Endothelial cell of umbilical vein (primary cell): Measurements from ENCODE around the gene ETV6. TPM values are rescaled to one million over a fixed set of nuclear protein-coding genes. Genes with fewer than 3 reads are reported as not detected.

ENCODE experiments used
- BruUV-seq: library from RNA; stranded (reverse); fragments of 400-500 nt; replicated peaks from 2 replicates; lab custom pipeline; 2021; lab: Mats Ljungman, UMichigan
- CTCF ChIA-PET: fragments of 300-600, 350-600 bp; sonication (Branson Sonifier 250); formaldehyde crosslinking; loops from one replicate; lab custom pipeline; 2021; ENCODE audit warnings: antibody characterized with exemption, inconsistent platforms; lab: Charles Lee
- POLR2A ChIA-PET: fragments of 300-600, 350-600 bp; sonication (Branson Sonifier 250); formaldehyde crosslinking; loops from one replicate; lab custom pipeline; 2021; ENCODE audit warnings: antibody characterized with exemption, inconsistent platforms; lab: Charles Lee
- DNase-seq: peaks from one replicate; pipeline ENCODE4 v3.0.0-alpha.2; 2011; ENCODE audit warnings: low read depth, low spot score
- FAIRE-seq: peaks from 2 replicates; lab custom pipeline; 2011; peaks lifted over from hg19 to GRCh38; lab: Jason Lieb, UNC
- H2AFZ ChIP-seq: 2 replicates; pipeline ENCODE4 v1.6.0; 2012; ENCODE audit warnings: low read depth, low read length, control low read depth, inconsistent platforms
- H3K27ac ChIP-seq: 2 replicates; pipeline ENCODE4 v1.5.1; 2011; ENCODE audit warnings: low read depth, mild to moderate bottlenecking, control low read depth, low read length, moderate library complexity; ENCODE audit not compliant: insufficient read depth
- H3K27me3 ChIP-seq, 2 experiments: 2 replicates each; pipeline versions ENCODE4 v1.6.0 to v1.6.1; 2011; ENCODE audit warnings: low read length in 2 of 2, mixed read lengths in 1 of 2; ENCODE audit not compliant: control insufficient read depth in 2 of 2, insufficient read depth in 2 of 2
- H3K36me3 ChIP-seq, 2 experiments: 2 replicates in 1 of 2; 3 replicates in 1 of 2; pipeline ENCODE4 v1.5.1; 2011; ENCODE audit warnings: low read length in 2 of 2, mild to moderate bottlenecking in 1 of 2, moderate library complexity in 1 of 2; ENCODE audit not compliant: control insufficient read depth in 2 of 2, insufficient read depth in 2 of 2; ENCODE audit errors: extremely low read depth in 1 of 2
- H3K4me1 ChIP-seq: 3 replicates; pipeline ENCODE4 v1.5.1; 2011; ENCODE audit warnings: mild to moderate bottlenecking, low read length; ENCODE audit not compliant: control insufficient read depth, insufficient read depth; ENCODE audit errors: extremely low read depth
- H3K4me2 ChIP-seq: 2 replicates; pipeline ENCODE4 v1.6.1; 2011; ENCODE audit warnings: low read length, control low read depth, mixed read lengths; ENCODE audit not compliant: insufficient read depth
- H3K4me3 ChIP-seq, 3 experiments: fragments of 200-600 bp in 1 of 3; sonication (generic), shearing (Covaris generic) in 1 of 3; replicated peaks in 1 of 3; 2 replicates each; pipeline ENCODE4 v1.5.1; 2011 to 2016; ENCODE audit warnings: control low read depth in 3 of 3, low read length in 3 of 3, mild to moderate bottlenecking in 2 of 3, inconsistent platforms in 1 of 3, low read depth in 1 of 3, moderate library complexity in 1 of 3; ENCODE audit not compliant: insufficient read depth in 1 of 3
- H3K79me2 ChIP-seq: 2 replicates; pipeline ENCODE4 v1.6.0; 2012; ENCODE audit warnings: low read length, inconsistent platforms; ENCODE audit not compliant: control insufficient read depth, insufficient read depth
- H3K9ac ChIP-seq: replicated peaks from 2 replicates; pipeline ENCODE3; 2011; ENCODE audit warnings: low read length, control low read depth; ENCODE audit not compliant: insufficient read depth; ENCODE audit errors: extremely low read depth
- H3K9me1 ChIP-seq: replicated peaks from 3 replicates; pipeline ENCODE4 v1.6.0; 2011; ENCODE audit warnings: mild to moderate bottlenecking, low read length; ENCODE audit not compliant: control insufficient read depth, insufficient read depth; ENCODE audit errors: extremely low read depth
- H3K9me3 ChIP-seq: replicated peaks from 2 replicates; pipeline ENCODE4 v1.5.1; 2012; ENCODE audit warnings: low read length, inconsistent platforms; ENCODE audit not compliant: control insufficient read depth, insufficient read depth
- H4K20me1 ChIP-seq: replicated peaks from 2 replicates; pipeline ENCODE3; 2011; ENCODE audit warnings: mild to moderate bottlenecking, low read length; ENCODE audit not compliant: control insufficient read depth, insufficient read depth; ENCODE audit errors: extremely low read depth
- CTCF ChIP-seq, 2 donors: IDR thresholded peaks; 1 replicate in 1 of 2; 2 replicates in 1 of 2; pipeline ENCODE4 v1.5.1; 2011; ENCODE audit warnings: low read length in 2 of 2, mild to moderate bottlenecking in 2 of 2, moderate library complexity in 2 of 2, control low read depth in 1 of 2, inconsistent platforms in 1 of 2, low read depth in 1 of 2; ENCODE audit not compliant: insufficient read depth in 1 of 2; ENCODE audit errors: extremely low read depth in 1 of 2
- EZH2 ChIP-seq: IDR thresholded peaks from 2 replicates; pipeline ENCODE4 v1.6.1; 2012; ENCODE audit warnings: borderline replicate concordance, low read depth, mild to moderate bottlenecking, moderate library complexity, low read length, inconsistent platforms; ENCODE audit not compliant: severe bottlenecking
- GATA2 ChIP-seq: IDR thresholded peaks from 2 replicates; pipeline ENCODE4 v1.7.0; 2011; ENCODE audit warnings: low read depth, mild to moderate bottlenecking, moderate library complexity, mixed read lengths, low read length; ENCODE audit not compliant: insufficient read length, insufficient read depth
- JUN ChIP-seq: IDR thresholded peaks from 2 replicates; pipeline ENCODE4 v1.6.1; 2011; ENCODE audit warnings: borderline replicate concordance, low read depth; ENCODE audit not compliant: insufficient read length, insufficient read depth
- MAX ChIP-seq: IDR thresholded peaks from 2 replicates; pipeline ENCODE4 v1.6.1; 2011; ENCODE audit not compliant: insufficient read depth, insufficient read length
- POLR2A ChIP-seq: IDR thresholded peaks from 2 replicates; pipeline ENCODE4 v1.6.1; 2012; ENCODE audit warnings: low read depth, mild to moderate bottlenecking, control low read depth, low read length
- POLR2AphosphoS5 ChIP-seq: IDR thresholded peaks from 2 replicates; pipeline ENCODE4 v1.6.1; 2012; ENCODE audit warnings: low read depth, mild to moderate bottlenecking, control low read depth, low read length, moderate library complexity; ENCODE audit not compliant: insufficient read depth
- dilution Hi-C: fragments of 300-500 bp; cut with MboI; formaldehyde crosslinking; loops from one replicate; pipeline ENCODE4 v1.15.0; 2019; ENCODE audit warnings: low sequenced_read_pairs; ENCODE audit not compliant: extremely low pct_ligation_motif_present
- intact Hi-C: fragments of 100-400 bp; cut with micrococcal nuclease; formaldehyde crosslinking; loops from one replicate; pipeline ENCODE4 v1.10.0; 2022
- polyA plus RNA-seq, 4 experiments: library from polyadenylated mRNA; depleted of rRNA in 3 of 4; stranded (reverse) in 3 of 4; unstranded in 1 of 4; fragments of >200 nt; gene quantifications; 2 replicates each; pipeline versions ENCODE4 v1.2.1 to v1.2.3, GENCODE V29; 2011 to 2012; ENCODE audit warnings: missing spikeins in 1 of 4
- total RNA-seq: library from RNA; stranded (reverse); gene quantifications from 2 replicates; pipeline ENCODE4 v1.2.3, GENCODE V29; 2021

ETV6 gene
- total and polyA plus RNA-seq, 2 donors (not counting 3 experiments of a cell fraction or from before 2014, with no cell fraction given): 15.9 to 57.1 TPM

GRCh38 chr12:11773889-11774677, 124.6 kb downstream of the ETV6 start:
- H3K27me3 ChIP-seq: no peaks in the 10 kb centered on the region
- peaks cover 9% of the 10 kb centered on the region for H3K4me1 ChIP-seq
- peaks cover 0 to 5% of the 10 kb centered on the region in 2 experiments for H3K36me3 ChIP-seq
- dilution Hi-C loops: no loop called here
- H3K4me2 ChIP-seq: no peak overlapping the region
- H3K79me2 ChIP-seq: peaks cover 30% of the 10 kb centered on the region
- BruUV-seq: no TSS peak
- H2AFZ ChIP-seq: no peak overlapping the region
- H3K9me1 ChIP-seq: no peaks in the 10 kb centered on the region
- no peak for DNase-seq
- FAIRE-seq: no peak
- no peak overlapping the region for H3K9ac ChIP-seq
- H4K20me1 ChIP-seq: no peaks in the 10 kb centered on the region
- ChIA-PET POLR2A (no interaction called here), CTCF (interaction anchor here (1.3 kb wide), 1 partner anchor 12 kb away, joined by 3 read pairs; no protein-coding TSS in a partner anchor)
- TF ChIP-seq CTCF (IDR thresholded peaks at IDR 0.05; ENCODE audit: extremely low read depth in 1 of 2, insufficient read depth in 1 of 2, low read depth in 1 of 2, low read length in 2 of 2) (no peak), POLR2AphosphoS5 (no peak), EZH2 (no peak), MAX (no peak), GATA2 (no peak), POLR2A (no peak), JUN (no peak)
- H3K4me3 ChIP-seq: no peak overlapping the region
- H3K27ac ChIP-seq: no peak overlapping the region
- no peaks in the 10 kb centered on the region for H3K9me3 ChIP-seq
- intact Hi-C loops: no loop called here
